Stimulated activated CD8-positive, alpha-beta memory T cell treated with anti-CD3 and anti-CD28 coated beads, Interleukin-15, amount 100 ng/mL, for 48 hours (primary cell): Measurements from ENCODE around the gene POLD4.
"Not testable (repeated sequence)": the region's sequence is repeated elsewhere in the genome, so short reads cannot be mapped to it uniquely, and the experiment has no call there.

Experiments
- DNase-seq, 2 donors: peaks; one replicate each; pipeline ENCODE4 v3.0.0-alpha.2; 2020; ENCODE audit warnings: low read depth in 2 of 2

Gene POLD4

GRCh38 chr11:67353317-67354074, at the start of gene POLD4:
TSS of gene POLD4 (minus strand) at chr11:67353546. CDS start at chr11:67353399, 147 bp downstream.
- DNase-seq = peak; percentile 93 to 95

DNA sequence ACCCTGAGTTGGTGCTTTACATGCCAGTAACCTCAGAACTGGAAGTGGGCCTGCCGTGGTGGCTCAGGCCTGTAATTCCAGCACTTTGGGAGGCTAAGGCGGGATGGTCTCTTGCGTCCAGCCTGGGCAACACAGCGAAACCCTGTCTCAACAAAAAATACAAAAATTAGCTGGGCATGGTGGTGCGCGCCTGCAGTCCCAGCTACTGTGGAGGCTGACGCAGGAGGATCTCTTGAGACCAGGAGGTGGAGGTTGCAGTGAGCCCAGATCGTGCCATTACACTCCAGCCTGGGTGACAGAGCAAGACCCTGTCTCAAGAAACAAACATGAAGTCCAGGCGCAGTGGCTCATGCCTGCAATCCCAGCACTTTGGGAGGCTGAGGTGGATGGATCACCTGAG, 49.7 kb upstream of the POLD4 start:
- not testable (repeated sequence) for DNase-seq

DNA sequence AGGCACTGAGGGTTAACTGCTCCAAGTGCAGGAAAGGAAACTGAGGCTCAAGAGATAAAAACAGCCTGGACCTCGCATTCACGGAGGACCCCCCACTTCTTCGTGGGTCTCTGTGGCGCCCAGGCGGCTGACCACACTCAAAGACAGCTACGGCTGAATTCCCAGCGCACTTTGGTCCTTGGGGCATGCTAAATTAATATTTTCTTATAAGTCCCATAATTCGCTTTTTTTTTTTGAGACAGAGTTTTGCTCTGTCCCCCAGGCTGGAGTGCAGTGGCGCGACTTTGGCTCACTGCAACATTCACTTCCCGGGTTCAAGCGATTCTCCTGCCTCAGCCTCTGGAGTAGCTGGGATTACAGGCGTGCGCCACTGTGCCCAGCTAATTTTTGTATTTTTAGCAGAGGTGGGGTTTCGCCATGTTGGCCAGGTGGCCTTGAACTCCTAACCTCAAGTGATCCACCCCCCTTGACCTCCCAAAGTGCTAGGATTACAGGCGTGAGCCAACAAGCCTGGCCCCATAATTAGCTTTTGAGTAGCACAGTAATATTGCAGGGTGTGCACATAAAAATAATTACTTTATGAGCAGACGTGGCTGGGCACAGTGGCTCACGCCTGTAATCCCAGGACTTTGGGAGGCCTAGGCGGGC, 49.0 kb upstream of the POLD4 start:
- not testable (repeated sequence) for DNase-seq

GRCh38 chr11:67401495-67402191, 48.3 kb upstream of the POLD4 start, which contains the start of gene PPP1CA:
TSS of gene PPP1CA (minus strand) at chr11:67401858. CDS start at chr11:67401782, 76 bp downstream.
- peak; percentile 85 to 86 for DNase-seq

DNA sequence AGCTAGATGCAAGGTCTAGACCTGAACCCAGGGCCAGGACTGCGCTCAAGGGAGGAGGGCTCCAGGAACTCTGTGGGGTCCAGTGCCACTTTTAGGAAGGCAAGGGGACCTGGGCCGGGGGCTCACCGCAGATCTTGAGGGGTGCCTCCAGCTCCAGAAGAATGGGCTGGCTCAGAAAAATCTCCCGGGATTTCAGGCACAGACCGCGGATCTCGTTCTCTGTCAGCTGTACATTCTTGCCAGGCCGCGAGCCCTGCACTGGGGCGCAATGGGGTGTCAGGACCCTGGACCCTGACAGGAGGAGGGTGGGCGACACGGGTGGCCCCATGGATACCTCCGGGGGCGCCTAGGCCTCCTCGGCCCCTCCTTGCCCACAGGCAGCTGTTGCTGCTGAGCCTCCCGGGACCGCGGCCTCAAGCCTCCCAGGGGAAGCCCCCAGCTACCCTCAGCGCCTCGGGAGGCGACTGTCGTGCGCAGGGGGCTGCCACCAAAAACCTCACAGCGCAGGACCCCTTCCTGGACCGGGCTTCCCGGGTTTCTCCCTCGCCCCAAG, 47.7 kb upstream of the POLD4 start:
- no peak for DNase-seq

DNA sequence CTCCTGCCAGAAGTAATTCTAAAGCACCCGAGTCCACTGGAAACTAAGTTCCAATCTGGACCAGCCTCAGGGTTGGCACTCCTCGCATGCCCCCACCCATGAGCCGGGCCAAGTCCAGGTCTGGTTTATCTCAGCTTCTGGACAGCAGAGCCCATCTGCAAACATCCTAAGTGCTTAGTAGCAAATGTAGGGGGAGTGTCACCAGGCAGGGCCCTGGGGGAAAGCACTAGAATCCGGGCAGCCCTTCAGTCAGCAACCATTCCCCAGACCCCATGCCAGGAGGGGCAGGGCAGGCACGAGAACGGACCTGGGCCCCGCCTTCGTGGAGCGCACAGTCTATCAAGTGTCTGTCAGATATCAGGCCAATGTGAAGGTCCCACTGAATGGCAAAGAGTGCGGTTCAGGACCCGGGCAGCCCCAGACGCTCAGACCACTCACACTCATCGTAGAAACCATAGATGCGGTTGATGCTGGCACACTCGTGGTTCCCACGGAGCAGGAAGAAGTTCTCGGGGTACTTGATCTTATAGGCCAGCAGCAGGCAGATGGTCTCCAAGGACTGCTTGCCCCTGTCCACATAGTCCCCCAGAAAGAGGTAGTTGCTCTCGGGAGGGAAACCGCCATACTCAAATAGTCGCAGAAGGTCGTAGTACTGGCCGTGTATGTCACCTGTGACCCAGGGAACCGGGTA, 47.0 kb upstream of the POLD4 start:
- DNase-seq = no peak

GRCh38 chr11:67398661-67399563, 45.6 kb upstream of the POLD4 start:
- DNase-seq = no peak

- no peak for DNase-seq
Observed at GRCh38 chr11:67397986-67398660, 44.8 kb upstream of the POLD4 start.

DNA sequence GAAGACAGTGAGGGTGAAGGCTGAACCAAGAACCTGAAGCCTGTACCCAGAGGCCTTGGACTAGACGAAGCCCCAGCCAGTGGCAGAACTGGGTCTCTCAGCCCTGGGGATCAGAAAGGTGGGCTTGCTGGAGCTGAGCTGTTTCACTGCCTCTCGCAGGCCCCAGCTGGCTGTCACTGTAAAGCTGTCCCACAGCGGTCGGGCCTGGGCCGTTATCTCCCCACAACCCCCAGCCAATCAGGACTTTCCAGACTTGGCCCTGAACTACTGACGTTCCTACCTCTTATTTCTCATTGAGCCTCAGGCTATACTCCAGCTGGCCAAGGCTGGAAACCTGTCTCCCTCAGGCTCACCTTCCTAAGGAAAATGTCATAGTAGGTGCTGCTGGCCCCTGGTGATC, 44.2 kb upstream of the POLD4 start:
- DNase-seq = no peak

GRCh38 chr11:67396587-67397389, 43.4 kb upstream of the POLD4 start:
- DNase-seq = no peak

DNA sequence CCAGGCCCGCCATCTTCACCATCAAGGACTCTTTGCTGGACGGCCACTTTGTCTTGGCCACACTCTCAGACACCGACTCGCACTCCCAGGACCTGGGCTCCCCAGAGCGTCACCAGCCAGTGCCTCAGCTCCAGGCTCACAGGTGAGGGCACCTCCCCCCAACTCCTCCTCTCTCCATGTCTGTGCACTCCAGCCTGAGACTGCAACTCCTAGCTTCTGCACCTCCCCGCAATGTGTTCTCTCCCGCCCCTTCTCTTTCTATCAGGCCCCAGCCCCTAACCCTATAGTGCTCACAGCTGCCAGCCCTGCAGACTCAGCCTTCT, 42.9 kb upstream of the POLD4 start:
- no peak for DNase-seq

- no peak for DNase-seq
Observed at GRCh38 chr11:67395555-67396258, 42.4 kb upstream of the POLD4 start.

DNA sequence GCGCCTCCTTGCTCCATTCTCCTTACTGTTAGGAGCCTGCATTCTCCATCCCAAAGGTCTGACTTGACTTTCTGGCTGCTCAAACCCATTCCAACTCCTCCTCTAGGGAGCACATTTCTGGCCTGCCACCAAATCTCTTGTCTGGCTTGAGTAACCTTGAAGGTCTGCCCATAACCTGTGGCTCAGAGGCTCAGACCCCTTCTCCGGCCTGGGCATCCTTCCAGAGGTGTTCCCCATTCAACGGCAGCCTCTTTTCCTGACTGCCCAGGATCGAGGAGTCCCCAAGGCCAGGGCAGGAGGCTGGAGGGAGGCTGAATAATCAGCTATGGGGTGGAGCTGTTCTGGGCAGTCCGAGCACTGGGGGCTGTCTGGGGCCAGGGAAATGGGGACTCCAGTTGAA, 40.6 kb upstream of the POLD4 start:
- DNase-seq = no peak

GRCh38 chr11:67393437-67393836, 40.1 kb upstream of the POLD4 start:
- no peak for DNase-seq

- DNase-seq = no peak
Observed at GRCh38 chr11:67392183-67392715, 38.9 kb upstream of the POLD4 start.

DNA sequence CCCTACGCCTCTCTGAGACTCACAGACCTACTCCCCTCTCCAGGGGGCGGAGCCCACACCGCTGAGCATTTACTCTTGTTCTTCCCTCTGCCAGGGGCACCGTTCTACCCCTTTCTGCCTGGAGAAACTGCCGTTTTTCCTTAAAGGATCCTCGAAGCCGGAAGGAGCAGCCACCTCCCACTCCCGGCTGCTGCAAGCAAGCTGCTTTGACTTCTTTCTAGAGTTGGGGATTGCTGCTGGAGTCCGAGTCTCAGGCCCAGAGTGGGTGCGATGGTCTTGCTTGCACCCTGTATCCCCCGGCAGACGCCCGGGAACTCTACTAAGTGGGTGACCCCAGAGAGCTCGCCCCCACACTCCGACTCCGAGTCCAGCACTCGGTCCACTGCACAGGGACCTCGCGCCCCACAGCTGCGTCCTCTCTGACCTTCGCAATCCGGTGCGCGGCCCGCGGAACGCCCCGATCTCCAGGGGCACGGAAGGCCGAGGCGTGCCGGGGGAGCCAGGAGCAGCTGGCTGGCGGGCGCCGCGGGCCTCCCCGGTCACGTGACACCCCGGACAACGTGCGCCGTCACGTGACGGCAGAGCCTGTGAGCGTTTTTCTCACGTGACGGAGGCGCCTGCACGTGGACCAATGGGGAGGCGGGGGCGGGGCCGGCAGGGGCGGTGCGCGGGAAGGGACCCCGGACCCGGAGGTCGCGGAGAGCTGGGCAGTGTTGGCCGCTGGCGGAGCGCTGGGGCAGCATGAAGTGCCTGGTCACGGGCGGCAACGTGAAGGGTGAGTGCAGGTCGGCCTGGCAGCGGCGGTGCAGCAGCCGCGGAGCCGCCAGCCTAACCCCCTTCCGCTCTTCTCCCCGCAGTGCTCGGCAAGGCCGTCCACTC, 38.2 kb upstream of the POLD4 start, which contains the start of gene RAD9A:
RAD9A (plus strand) TSS at position 683 of the 879 bp plus-strand sequence; CDS start at position 742, 59 bp downstream.
- DNase-seq = peak; percentile 92 to 94

DNA sequence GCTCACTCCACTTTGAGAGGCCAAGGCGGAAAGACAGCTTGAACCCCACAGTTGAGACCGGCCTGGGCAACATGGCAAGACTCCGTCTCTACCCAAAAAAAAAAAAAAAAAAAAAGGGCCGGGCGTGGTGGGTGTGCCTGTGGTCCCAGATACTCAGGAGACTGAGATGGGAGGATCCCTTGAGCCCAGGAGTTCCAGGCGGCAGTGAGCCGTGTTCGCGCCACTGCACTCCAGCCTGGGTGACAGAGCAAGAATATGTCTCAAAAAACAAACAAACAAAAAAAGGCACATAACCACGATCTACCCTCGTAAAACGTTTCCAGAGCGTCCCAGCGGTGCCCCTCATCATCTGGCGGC, 37.6 kb upstream of the POLD4 start:
- no peak for DNase-seq
